CD14-positive monocyte (primary cell): ENCODE results near the gene SIM1. TPM values are rescaled to one million over a fixed set of nuclear protein-coding genes. Genes with fewer than 3 reads are reported as not detected.

Source experiments
- DNase-seq, 3 donors: peaks; one replicate each; pipeline ENCODE4 v3.0.0-alpha.2; 2011 to 2022
- H2AFZ ChIP-seq: 2 replicates; pipeline ENCODE4 v1.6.0; 2012; ENCODE audit warnings: mild to moderate bottlenecking, low read depth, low read length, inconsistent platforms; ENCODE audit not compliant: insufficient read depth, poor library complexity, severe bottlenecking
- H3K27ac ChIP-seq, 2 donors: 1 replicate in 1 of 2; 2 replicates in 1 of 2; pipeline ENCODE4 v1.5.1; 2012 to 2013; ENCODE audit warnings: low read length in 2 of 2, control low read depth in 1 of 2, inconsistent platforms in 1 of 2, low read depth in 1 of 2, mild to moderate bottlenecking in 1 of 2
- H3K27me3 ChIP-seq, 2 donors: one replicate each; pipeline versions ENCODE4 v1.6.0 to v1.6.1; 2011 to 2013; ENCODE audit warnings: low read length in 2 of 2; ENCODE audit not compliant: control insufficient read depth in 2 of 2, insufficient read depth in 2 of 2
- H3K36me3 ChIP-seq, 2 donors: replicated peaks in 1 of 2; 1 replicate in 1 of 2; 2 replicates in 1 of 2; pipeline versions ENCODE4 v1.5.1 to v1.6.1; 2012 to 2013; ENCODE audit warnings: low read length in 2 of 2, control low read depth in 1 of 2, inconsistent platforms in 1 of 2, mild to moderate bottlenecking in 1 of 2; ENCODE audit not compliant: insufficient read depth in 2 of 2, control insufficient read depth in 1 of 2
- H3K4me1 ChIP-seq, 2 donors: 1 replicate in 1 of 2; 2 replicates in 1 of 2; pipeline versions ENCODE4 v1.5.1 to v1.6.1; 2012 to 2013; ENCODE audit warnings: low read length in 2 of 2, control low read depth in 1 of 2, inconsistent platforms in 1 of 2, mild to moderate bottlenecking in 1 of 2, moderate library complexity in 1 of 2; ENCODE audit not compliant: insufficient read depth in 2 of 2, control insufficient read depth in 1 of 2
- H3K4me2 ChIP-seq: replicated peaks from 2 replicates; pipeline ENCODE3; 2012; ENCODE audit warnings: low read length, moderate library complexity, mild to moderate bottlenecking; ENCODE audit not compliant: poor library complexity, severe bottlenecking; ENCODE audit errors: extremely low read depth
- H3K4me3 ChIP-seq, 3 experiments: fragments of 200-600 bp in 1 of 3; sonication (generic) in 1 of 3; replicated peaks in 1 of 3; 1 replicate in 2 of 3; 2 replicates in 1 of 3; pipeline ENCODE4 v1.5.1; 2011 to 2013; ENCODE audit warnings: low read length in 3 of 3, mild to moderate bottlenecking in 3 of 3, control low read depth in 2 of 3, low read depth in 2 of 3, inconsistent platforms in 1 of 3, moderate library complexity in 1 of 3
- H3K79me2 ChIP-seq: 2 replicates; pipeline ENCODE4 v1.6.0; 2012; ENCODE audit warnings: mild to moderate bottlenecking, control low read depth, inconsistent platforms, low read length, moderate library complexity; ENCODE audit not compliant: insufficient read depth
- H3K9ac ChIP-seq: 2 replicates; pipeline ENCODE4 v1.6.0; 2017; ENCODE audit warnings: low read length, mild to moderate bottlenecking; ENCODE audit not compliant: insufficient read depth, poor library complexity, severe bottlenecking
- H3K9me3 ChIP-seq, 2 donors: replicated peaks in 1 of 2; 1 replicate in 1 of 2; 2 replicates in 1 of 2; pipeline versions ENCODE4 v1.5.1 to v1.6.1; 2012 to 2013; ENCODE audit warnings: low read length in 2 of 2, control low read depth in 1 of 2; ENCODE audit not compliant: control insufficient read depth in 1 of 2, insufficient read depth in 1 of 2
- H4K20me1 ChIP-seq: 2 replicates; pipeline ENCODE4 v1.6.0; 2012; ENCODE audit warnings: mild to moderate bottlenecking, low read length, control low read depth, moderate library complexity; ENCODE audit not compliant: insufficient read depth
- H3K27ac Mint-ChIP-seq, 7 donors: one replicate each; pipeline ENCODE4 v1.8.0; 2020; ENCODE audit warnings: mild to moderate bottlenecking in 7 of 7, mixed read lengths in 7 of 7, moderate library complexity in 6 of 7, inconsistent platforms in 2 of 7
- H3K27me3 Mint-ChIP-seq, 3 donors: one replicate each; pipeline ENCODE4 v1.8.0; 2021 to 2022; ENCODE audit warnings: low read depth in 3 of 3, mild to moderate bottlenecking in 3 of 3, mixed read lengths in 3 of 3, moderate library complexity in 3 of 3, inconsistent platforms in 1 of 3
- H3K36me3 Mint-ChIP-seq, 2 donors: one replicate each; pipeline ENCODE4 v1.8.0; 2020; ENCODE audit warnings: mixed read lengths in 2 of 2, inconsistent platforms in 1 of 2, mild to moderate bottlenecking in 1 of 2
- H3K4me1 Mint-ChIP-seq: one replicate; pipeline ENCODE4 v1.8.0; 2020; ENCODE audit warnings: mild to moderate bottlenecking, mixed read lengths
- H3K4me3 Mint-ChIP-seq, 2 donors: one replicate each; pipeline ENCODE4 v1.8.0; 2020; ENCODE audit warnings: mild to moderate bottlenecking in 2 of 2, mixed read lengths in 2 of 2, moderate library complexity in 1 of 2
- H3K9me3 Mint-ChIP-seq, 7 donors: one replicate each; pipeline ENCODE4 v1.8.0; 2020 to 2022; ENCODE audit warnings: mixed read lengths in 7 of 7, mild to moderate bottlenecking in 6 of 7, moderate library complexity in 6 of 7, inconsistent platforms in 2 of 7
- WGBS: methylation state at CpG from one replicate; pipeline ENCODE4 v1.1.5; 2013; ENCODE audit warnings: missing lambda C conversion rate; ENCODE audit not compliant: insufficient coverage; 5-methylcytosine and 5-hydroxymethylcytosine counted together
- intact Hi-C, 2 donors: fragments of 100-400 bp; cut with micrococcal nuclease; formaldehyde crosslinking; loops; one replicate each; pipeline versions ENCODE4 v1.15.0 to v1.15.1; 2023
- polyA plus RNA-seq, 3 donors: library from polyadenylated mRNA; depleted of rRNA in 1 of 3; unstranded in 2 of 3; stranded (reverse) in 1 of 3; fragments of 300-500 nt in 2 of 3; fragments of >200 nt in 1 of 3; fragmentation: Illumina TruSeq in 2 of 3; gene quantifications; 1 replicate in 2 of 3; 2 replicates in 1 of 3; pipeline ENCODE4 v1.2.3, GENCODE V29; 2012 to 2021
- TF ChIP-seq, protein P1 (sequence below): fragments of 200-600 bp; IDR thresholded peaks from one replicate; pipeline ENCODE4 v1.8.0; 2022; ENCODE audit warnings: antibody characterized with exemption, mild to moderate bottlenecking

Gene SIM1
- polyA plus RNA-seq, 3 donors = not detected

- 100% methylated on average over 1 of the region's 4 CpGs for WGBS
- Histone ChIP-seq H3K4me1 (no peaks in the 10 kb centered on the region), H3K36me3 (no peaks in the 10 kb centered on the region), H3K4me3 (no peak overlapping the region), H2AFZ (no peak overlapping the region), H3K9me3 (no peaks in the 10 kb centered on the region), H3K27me3 (no peaks in the 10 kb centered on the region), H4K20me1 (no peaks in the 10 kb centered on the region), H3K27ac (no peak overlapping the region), H3K9ac (no peak overlapping the region), H3K4me2 (no peak overlapping the region), H3K79me2 (no peaks in the 10 kb centered on the region)
- DNase-seq = no peak
- no peaks in the 10 kb centered on the region for H3K36me3 Mint-ChIP-seq
- H3K27me3 Mint-ChIP-seq = peaks cover 0 to 2% (median 0%) of the 10 kb centered on the region in 3 donors
- intact Hi-C loops = no loop called here
- peaks cover 0 to 7% (median 3%) of the 10 kb centered on the region in 7 donors for H3K9me3 Mint-ChIP-seq
- peaks cover 8% of the 10 kb centered on the region for H3K4me1 Mint-ChIP-seq
- TF ChIP-seq, protein P1, sequence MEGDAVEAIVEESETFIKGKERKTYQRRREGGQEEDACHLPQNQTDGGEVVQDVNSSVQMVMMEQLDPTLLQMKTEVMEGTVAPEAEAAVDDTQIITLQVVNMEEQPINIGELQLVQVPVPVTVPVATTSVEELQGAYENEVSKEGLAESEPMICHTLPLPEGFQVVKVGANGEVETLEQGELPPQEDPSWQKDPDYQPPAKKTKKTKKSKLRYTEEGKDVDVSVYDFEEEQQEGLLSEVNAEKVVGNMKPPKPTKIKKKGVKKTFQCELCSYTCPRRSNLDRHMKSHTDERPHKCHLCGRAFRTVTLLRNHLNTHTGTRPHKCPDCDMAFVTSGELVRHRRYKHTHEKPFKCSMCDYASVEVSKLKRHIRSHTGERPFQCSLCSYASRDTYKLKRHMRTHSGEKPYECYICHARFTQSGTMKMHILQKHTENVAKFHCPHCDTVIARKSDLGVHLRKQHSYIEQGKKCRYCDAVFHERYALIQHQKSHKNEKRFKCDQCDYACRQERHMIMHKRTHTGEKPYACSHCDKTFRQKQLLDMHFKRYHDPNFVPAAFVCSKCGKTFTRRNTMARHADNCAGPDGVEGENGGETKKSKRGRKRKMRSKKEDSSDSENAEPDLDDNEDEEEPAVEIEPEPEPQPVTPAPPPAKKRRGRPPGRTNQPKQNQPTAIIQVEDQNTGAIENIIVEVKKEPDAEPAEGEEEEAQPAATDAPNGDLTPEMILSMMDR = no peak
- no peak overlapping the region for H3K27ac Mint-ChIP-seq
- H3K4me3 Mint-ChIP-seq = no peak overlapping the region
Measured at GRCh38 chr6:100344761-100345160, 120.0 kb downstream of the SIM1 start.

- Histone ChIP-seq H3K9ac (no peak overlapping the region), H2AFZ (no peak overlapping the region), H3K9me3 (no peaks in the 10 kb centered on the region), H3K4me2 (no peak overlapping the region), H3K36me3 (no peaks in the 10 kb centered on the region), H3K4me3 (no peak overlapping the region), H3K27ac (no peak overlapping the region), H3K4me1 (no peaks in the 10 kb centered on the region), H3K79me2 (no peaks in the 10 kb centered on the region), H4K20me1 (no peaks in the 10 kb centered on the region), H3K27me3 (no peaks in the 10 kb centered on the region)
- WGBS = no CpG with 5 or more reads among the region's 2 CpGs
- Mint-ChIP-seq H3K27ac (no peak overlapping the region), H3K4me1 (peaks cover 8% of the 10 kb centered on the region), H3K36me3 (no peaks in the 10 kb centered on the region), H3K27me3 (peaks cover 0 to 2% (median 0%) of the 10 kb centered on the region in 3 donors), H3K9me3 (peaks cover 0 to 6% (median 3%) of the 10 kb centered on the region in 7 donors), H3K4me3 (no peak overlapping the region)
- no peak for DNase-seq
- intact Hi-C loops = no loop called here
- TF ChIP-seq, protein P1 = no peak
Measured at GRCh38 chr6:100344321-100344720, 120.4 kb downstream of the SIM1 start.
